Astrocyte (in vitro differentiated cells and primary cell): ENCODE measurements around the gene GCHFR. TPM values are rescaled to one million over a fixed set of nuclear protein-coding genes. Genes with fewer than 3 reads are reported as not detected.

Source experiments
- DNase-seq: peaks from one replicate; pipeline ENCODE4 v3.0.0-alpha.2; 2010; ENCODE audit warnings: low read depth
- FAIRE-seq: peaks from 2 replicates; lab custom pipeline; 2011; peaks lifted over from hg19 to GRCh38; lab: Jason Lieb, UNC
- H2AFZ ChIP-seq: 2 replicates; pipeline ENCODE4 v1.6.0; 2012; ENCODE audit warnings: low read depth, low read length, inconsistent platforms
- H3K27ac ChIP-seq: 2 replicates; pipeline ENCODE4 v1.5.1; 2011; ENCODE audit warnings: low read depth, low read length, inconsistent platforms
- H3K27me3 ChIP-seq: 2 replicates; pipeline ENCODE4 v1.6.0; 2011; ENCODE audit warnings: low read length, inconsistent platforms; ENCODE audit not compliant: insufficient read depth
- H3K36me3 ChIP-seq: 2 replicates; pipeline ENCODE4 v1.5.1; 2011; ENCODE audit warnings: low read length, inconsistent platforms; ENCODE audit not compliant: insufficient read depth
- H3K4me1 ChIP-seq: 2 replicates; pipeline ENCODE4 v1.5.1; 2011; ENCODE audit warnings: low read length, inconsistent platforms; ENCODE audit not compliant: insufficient read depth
- H3K4me2 ChIP-seq: 2 replicates; pipeline ENCODE4 v1.6.0; 2012; ENCODE audit warnings: low read length, inconsistent platforms
- H3K4me3 ChIP-seq: 2 replicates; pipeline ENCODE4 v1.5.1; 2011; ENCODE audit warnings: low read depth, mild to moderate bottlenecking, low read length, inconsistent platforms; ENCODE audit not compliant: insufficient read depth
- H3K79me2 ChIP-seq: 2 replicates; pipeline ENCODE4 v1.6.0; 2012; ENCODE audit warnings: mild to moderate bottlenecking, low read length, inconsistent platforms; ENCODE audit not compliant: insufficient read depth
- H3K9ac ChIP-seq: 2 replicates; pipeline ENCODE4 v1.6.0; 2012; ENCODE audit warnings: mild to moderate bottlenecking, low read length, inconsistent platforms
- H3K9me3 ChIP-seq: 2 replicates; pipeline ENCODE4 v1.5.1; 2012; ENCODE audit warnings: low read depth, mild to moderate bottlenecking, low read length, inconsistent platforms; ENCODE audit not compliant: insufficient read depth
- H4K20me1 ChIP-seq: 2 replicates; pipeline ENCODE4 v1.6.0; 2012; ENCODE audit warnings: low read length, inconsistent platforms; ENCODE audit not compliant: insufficient read depth
- H3K27ac Mint-ChIP-seq: one replicate; pipeline ENCODE4 v1.8.0; 2021; ENCODE audit warnings: mild to moderate bottlenecking, mixed read lengths; ENCODE audit not compliant: unreplicated experiment
- H3K27me3 Mint-ChIP-seq: one replicate; pipeline ENCODE4 v1.8.0; 2021; ENCODE audit warnings: low read depth, mixed read lengths; ENCODE audit not compliant: unreplicated experiment
- H3K36me3 Mint-ChIP-seq: one replicate; pipeline ENCODE4 v1.8.0; 2021; ENCODE audit warnings: low read depth, mixed read lengths; ENCODE audit not compliant: unreplicated experiment
- H3K4me1 Mint-ChIP-seq: one replicate; pipeline ENCODE4 v1.8.0; 2021; ENCODE audit warnings: low read depth, mixed read lengths; ENCODE audit not compliant: unreplicated experiment
- H3K4me3 Mint-ChIP-seq: one replicate; pipeline ENCODE4 v1.8.0; 2021; ENCODE audit warnings: mild to moderate bottlenecking, moderate library complexity, mixed read lengths; ENCODE audit not compliant: unreplicated experiment
- H3K9me3 Mint-ChIP-seq: one replicate; pipeline ENCODE4 v1.8.0; 2021; ENCODE audit warnings: mild to moderate bottlenecking, mixed read lengths; ENCODE audit not compliant: unreplicated experiment
- CTCF ChIP-seq: IDR thresholded peaks from 2 replicates; pipeline ENCODE4 v1.5.1; 2011; ENCODE audit warnings: low read depth, mild to moderate bottlenecking, inconsistent platforms, low read length, moderate library complexity; ENCODE audit not compliant: insufficient read depth
- EZH2 ChIP-seq: IDR thresholded peaks from 2 replicates; pipeline ENCODE4 v1.6.1; 2012; ENCODE audit warnings: mild to moderate bottlenecking, low read length, inconsistent platforms; ENCODE audit not compliant: insufficient read depth
- total RNA-seq: library from RNA; stranded (reverse); gene quantifications from 2 replicates; pipeline ENCODE4 v1.2.1, GENCODE V29; 2021

GCHFR gene
- total RNA-seq, 1 donor from 2014 or later = 7.3 TPM

GRCh38 chr15:40768521-40769273, 4.8 kb downstream of the GCHFR start:
- no peak for TF ChIP-seq EZH2
- H3K27me3 ChIP-seq = no peaks in the 10 kb centered on the region
- H3K9me3 Mint-ChIP-seq = no peaks in the 10 kb centered on the region
- H3K9me3 ChIP-seq = no peaks in the 10 kb centered on the region
- peak overlapping the region; percentile 71 for H3K4me2 ChIP-seq
- H3K27ac Mint-ChIP-seq = peak overlapping the region; percentile 41
- H2AFZ ChIP-seq = no peak overlapping the region
- FAIRE-seq = no peak
- no peak overlapping the region for H3K27ac ChIP-seq
- H3K36me3 Mint-ChIP-seq = peaks cover 7% of the 10 kb centered on the region
- peak overlapping the region; percentile 27 for H3K9ac ChIP-seq
- H3K4me1 Mint-ChIP-seq = peaks cover 21% of the 10 kb centered on the region
- no peak overlapping the region for H3K4me3 ChIP-seq
- DNase-seq = no peak
- H3K27me3 Mint-ChIP-seq = no peaks in the 10 kb centered on the region
- H3K4me1 ChIP-seq = peaks cover 51% of the 10 kb centered on the region
- H3K79me2 ChIP-seq = no peaks in the 10 kb centered on the region
- no peak overlapping the region for H3K4me3 Mint-ChIP-seq
- H4K20me1 ChIP-seq = peaks cover 46% of the 10 kb centered on the region
- peaks cover 2% of the 10 kb centered on the region for H3K36me3 ChIP-seq

GRCh38 chr15:40769274-40770146, 5.6 kb downstream of the GCHFR start, which contains the start of gene C15orf62:
C15orf62 (plus strand) TSS chr15:40769980; CDS start chr15:40770496, 516 bp downstream.
- H3K4me1 ChIP-seq = peaks cover 46% of the 10 kb centered on the region
- H3K4me3 ChIP-seq = no peak within 1 kb of the TSS
- no peaks in the 10 kb centered on the region for H3K9me3 ChIP-seq
- Mint-ChIP-seq H3K4me3 (no peak within 1 kb of the TSS), H3K4me1 (peaks cover 21% of the 10 kb centered on the region), H3K9me3 (no peaks in the 10 kb centered on the region), H3K36me3 (peaks cover 7% of the 10 kb centered on the region), H3K27me3 (no peaks in the 10 kb centered on the region), H3K27ac (peak within 1 kb of the TSS; percentile 58)
- peaks cover 2% of the 10 kb centered on the region for H3K36me3 ChIP-seq
- H3K9ac ChIP-seq = peak within 1 kb of the TSS; percentile 27
- FAIRE-seq (no peak), DNase-seq (peak; percentile 49)
- peaks cover 46% of the 10 kb centered on the region for H4K20me1 ChIP-seq
- TF ChIP-seq CTCF = no peak
- no peak for TF ChIP-seq EZH2
- H3K4me2 ChIP-seq = peak within 1 kb of the TSS; percentile 71
- no peaks in the 10 kb centered on the region for H3K27me3 ChIP-seq
- peak within 1 kb of the TSS; percentile 56 for H2AFZ ChIP-seq
- peak within 1 kb of the TSS; percentile 19 for H3K27ac ChIP-seq
- no peaks in the 10 kb centered on the region for H3K79me2 ChIP-seq

- TF ChIP-seq EZH2 (no peak), CTCF (no peak)
- Mint-ChIP-seq H3K4me3 (no peak overlapping the region), H3K36me3 (peaks cover 12% of the 10 kb centered on the region), H3K4me1 (peaks cover 18% of the 10 kb centered on the region), H3K27ac (no peak overlapping the region), H3K27me3 (no peaks in the 10 kb centered on the region), H3K9me3 (no peaks in the 10 kb centered on the region)
- Histone ChIP-seq H3K79me2 (no peaks in the 10 kb centered on the region), H3K9ac (peak overlapping the region; percentile 24), H4K20me1 (peaks cover 40% of the 10 kb centered on the region), H3K27ac (no peak overlapping the region), H3K4me3 (no peak overlapping the region), H2AFZ (no peak overlapping the region), H3K4me1 (peaks cover 45% of the 10 kb centered on the region), H3K9me3 (no peaks in the 10 kb centered on the region), H3K4me2 (peak overlapping the region; percentile 71), H3K36me3 (peaks cover 5% of the 10 kb centered on the region), H3K27me3 (no peaks in the 10 kb centered on the region)
- DNase-seq = no peak
- FAIRE-seq = no peak
Observed at GRCh38 chr15:40770147-40770721, 6.4 kb downstream of the GCHFR start.
